ENCODE results near the gene GORASP2.

Gene GORASP2

DNA sequence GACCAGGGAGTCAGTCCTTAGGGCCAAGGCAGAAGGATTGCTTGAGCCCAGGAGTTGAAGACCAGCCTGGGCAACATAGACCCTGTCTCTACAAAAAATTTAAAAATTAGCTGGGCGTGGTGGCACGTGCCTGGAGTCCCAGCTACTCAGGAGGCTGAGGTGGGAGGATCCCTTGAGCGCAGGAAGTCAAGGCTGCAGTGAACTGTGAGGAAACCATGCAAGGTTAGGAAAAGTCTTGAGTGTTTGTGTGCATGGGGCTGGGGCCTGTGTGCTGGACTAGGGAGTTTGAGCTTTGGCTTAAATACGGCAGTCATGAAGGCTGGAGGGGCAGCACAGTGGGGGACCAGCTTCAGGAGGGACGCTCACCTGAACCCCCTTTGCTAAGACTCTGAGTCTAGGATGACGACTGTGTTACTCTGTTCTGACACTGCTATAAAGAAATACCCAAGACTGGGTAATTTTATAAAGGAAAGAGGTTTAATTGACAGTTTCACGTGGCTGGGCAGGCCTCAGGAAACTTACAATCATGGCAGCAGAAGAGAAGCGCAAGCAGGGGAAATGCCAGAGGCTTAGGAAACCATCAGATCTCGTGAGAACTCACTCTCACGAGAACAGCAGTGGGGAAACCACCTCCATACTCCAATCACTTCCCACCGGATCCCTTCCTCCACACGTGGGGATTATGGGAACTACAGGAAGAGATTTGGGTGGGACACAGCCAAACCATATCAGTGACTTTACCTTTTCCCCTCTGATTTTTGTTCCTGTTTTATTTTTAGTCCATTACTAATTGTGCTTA is 39.4 kb downstream of the GORASP2 start:
- no peak for TF ChIP-seq GATA2 (IDR thresholded peaks at IDR 0.05; ENCODE audit: low read depth, low read length)
- TF ChIP-seq GATA3 (IDR thresholded peaks at IDR 0.05; ENCODE audit: low read depth, low read length): no peak

DNA sequence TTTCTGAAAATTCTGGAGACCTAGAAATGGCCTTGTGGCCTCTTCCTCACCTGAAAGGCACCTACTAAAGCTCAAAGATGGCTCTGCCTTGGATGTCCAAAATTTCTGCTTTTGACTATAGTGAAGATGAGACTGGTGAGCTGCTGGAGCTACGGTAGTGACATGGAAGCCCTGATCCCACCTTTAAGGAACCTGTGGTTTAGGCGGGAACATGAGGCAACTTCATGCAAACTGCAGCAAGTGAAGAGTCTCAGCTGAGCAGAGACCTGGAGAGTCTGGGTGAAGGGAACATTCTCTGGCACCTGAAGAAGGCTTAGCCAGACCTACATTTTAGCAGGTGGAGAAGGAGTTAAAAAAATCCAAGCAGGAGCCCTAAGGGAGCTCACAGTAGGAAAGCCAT is 40.0 kb downstream of the GORASP2 start:
- TF ChIP-seq GATA3 (IDR thresholded peaks at IDR 0.05; ENCODE audit: low read depth, low read length) (no peak), GATA2 (IDR thresholded peaks at IDR 0.05; ENCODE audit: low read depth, low read length) (no peak)

DNA sequence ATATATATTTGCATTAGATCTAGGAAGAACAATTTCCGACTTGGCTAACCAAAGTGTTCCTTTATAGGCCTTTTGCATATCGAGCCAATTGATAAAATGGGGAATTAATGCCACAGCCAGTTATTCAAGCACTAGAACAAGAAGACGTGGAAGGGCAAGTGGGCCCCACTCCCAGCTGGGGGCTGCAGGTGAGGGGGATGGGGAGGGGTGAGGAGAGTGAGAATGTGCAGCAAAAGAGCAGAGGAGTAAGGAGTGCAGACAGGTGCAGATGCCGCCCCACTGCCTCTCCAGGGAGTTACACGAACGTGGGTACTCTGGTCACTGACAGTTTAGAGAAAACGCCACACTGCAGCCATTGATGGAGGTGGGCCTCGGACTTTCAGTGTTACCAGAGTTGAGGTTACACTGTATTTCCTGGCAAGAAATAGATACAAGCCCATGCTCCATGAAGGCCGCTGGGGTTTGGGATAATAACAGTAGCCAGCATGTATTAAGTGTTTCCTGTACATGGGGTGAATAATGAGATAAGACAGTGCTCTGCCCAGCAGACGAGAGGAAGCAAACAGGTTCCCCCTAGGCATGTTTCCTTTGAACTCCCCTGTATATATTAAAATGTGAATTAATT is 40.9 kb downstream of the GORASP2 start:
- no peak for TF ChIP-seq GATA3 (IDR thresholded peaks at IDR 0.05; ENCODE audit: low read depth, low read length)
- TF ChIP-seq GATA2 (IDR thresholded peaks at IDR 0.05; ENCODE audit: low read depth, low read length): no peak

DNA sequence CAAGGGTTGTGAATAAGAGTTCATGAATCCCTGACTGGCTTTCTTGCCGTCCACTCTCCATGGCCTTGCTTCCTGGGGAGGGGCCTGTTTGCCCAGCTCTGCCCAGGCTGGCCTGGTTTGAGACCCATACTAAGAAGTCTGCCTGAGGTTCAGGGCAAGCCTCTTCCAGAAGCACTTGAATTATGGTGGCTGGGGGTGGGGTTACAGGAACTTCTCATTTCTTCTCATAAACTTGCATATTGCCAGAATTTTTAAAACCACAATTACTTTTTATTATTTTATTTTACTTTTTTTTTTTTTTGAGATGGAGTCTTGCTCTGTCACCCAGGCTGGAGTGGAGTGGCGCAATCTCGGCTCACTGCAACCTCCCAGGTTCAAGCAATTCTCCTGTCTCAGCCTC is 42.0 kb downstream of the GORASP2 start:
- TF ChIP-seq GATA2 (IDR thresholded peaks at IDR 0.05; ENCODE audit: low read depth, low read length) (no peak), GATA3 (IDR thresholded peaks at IDR 0.05; ENCODE audit: low read depth, low read length) (no peak)

DNA sequence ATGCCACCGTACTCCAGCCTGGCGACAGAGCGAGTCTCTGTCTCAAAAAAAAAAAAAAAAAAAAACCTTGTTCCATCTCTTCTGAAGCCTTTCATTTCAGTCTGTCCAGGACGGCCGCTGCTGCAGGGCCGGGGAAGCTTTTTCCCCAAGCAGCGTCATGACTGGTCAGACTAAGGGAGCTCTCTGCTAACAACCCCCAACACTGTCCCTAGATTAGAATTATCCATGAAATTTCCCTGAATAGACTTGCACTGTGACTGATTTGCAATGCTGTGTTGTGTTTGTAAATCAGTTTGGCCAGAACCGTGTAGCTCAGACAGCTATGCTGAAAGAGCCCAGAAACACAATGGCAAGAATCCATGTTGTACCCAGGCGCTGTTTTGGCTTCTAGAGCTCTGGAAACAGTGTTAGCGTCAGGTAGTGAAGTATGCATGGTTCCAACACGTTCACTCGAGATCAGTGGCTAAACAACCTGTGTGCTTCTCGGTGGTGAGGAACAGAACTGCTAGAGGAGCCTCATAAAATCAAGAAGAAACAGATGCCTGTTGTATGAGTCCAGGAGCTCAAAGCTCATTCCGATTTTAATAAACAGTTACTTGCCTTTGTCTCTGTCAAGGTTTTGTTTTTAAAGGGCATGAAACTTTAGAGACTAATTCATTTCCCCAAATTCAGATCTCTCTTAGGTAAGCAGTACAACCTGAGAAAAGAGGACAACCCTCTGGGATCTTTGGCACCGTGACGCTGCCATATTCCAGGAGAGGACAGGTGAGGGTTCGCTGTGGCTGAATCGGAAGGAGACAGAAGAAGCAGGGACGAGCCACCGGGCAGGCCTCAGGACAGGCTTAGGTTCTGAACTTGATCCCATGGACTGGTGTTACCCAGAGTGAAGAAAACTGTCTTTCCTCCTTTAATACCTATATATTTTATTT is 43.5 kb downstream of the GORASP2 start:
- TF ChIP-seq GATA2 (IDR thresholded peaks at IDR 0.05; ENCODE audit: low read depth, low read length) (no peak), GATA3 (IDR thresholded peaks at IDR 0.05; ENCODE audit: low read depth, low read length) (no peak)

DNA sequence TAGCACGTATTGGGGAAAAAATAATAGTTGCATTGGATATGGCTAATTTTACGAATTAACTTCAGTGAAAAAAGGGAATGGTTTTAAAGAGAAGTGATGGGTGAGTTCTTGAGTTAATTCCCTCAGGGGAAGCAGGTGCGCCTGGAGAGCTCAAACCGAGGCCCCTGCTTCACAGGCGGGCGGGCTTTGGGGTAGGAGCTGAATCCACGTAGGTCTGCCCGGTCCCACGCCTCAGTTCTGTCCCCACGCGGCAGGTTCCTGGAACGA is 44.1 kb downstream of the GORASP2 start:
- TF ChIP-seq GATA2 (IDR thresholded peaks at IDR 0.05; ENCODE audit: low read depth, low read length) (no peak), GATA3 (IDR thresholded peaks at IDR 0.05; ENCODE audit: low read depth, low read length) (no peak)

DNA sequence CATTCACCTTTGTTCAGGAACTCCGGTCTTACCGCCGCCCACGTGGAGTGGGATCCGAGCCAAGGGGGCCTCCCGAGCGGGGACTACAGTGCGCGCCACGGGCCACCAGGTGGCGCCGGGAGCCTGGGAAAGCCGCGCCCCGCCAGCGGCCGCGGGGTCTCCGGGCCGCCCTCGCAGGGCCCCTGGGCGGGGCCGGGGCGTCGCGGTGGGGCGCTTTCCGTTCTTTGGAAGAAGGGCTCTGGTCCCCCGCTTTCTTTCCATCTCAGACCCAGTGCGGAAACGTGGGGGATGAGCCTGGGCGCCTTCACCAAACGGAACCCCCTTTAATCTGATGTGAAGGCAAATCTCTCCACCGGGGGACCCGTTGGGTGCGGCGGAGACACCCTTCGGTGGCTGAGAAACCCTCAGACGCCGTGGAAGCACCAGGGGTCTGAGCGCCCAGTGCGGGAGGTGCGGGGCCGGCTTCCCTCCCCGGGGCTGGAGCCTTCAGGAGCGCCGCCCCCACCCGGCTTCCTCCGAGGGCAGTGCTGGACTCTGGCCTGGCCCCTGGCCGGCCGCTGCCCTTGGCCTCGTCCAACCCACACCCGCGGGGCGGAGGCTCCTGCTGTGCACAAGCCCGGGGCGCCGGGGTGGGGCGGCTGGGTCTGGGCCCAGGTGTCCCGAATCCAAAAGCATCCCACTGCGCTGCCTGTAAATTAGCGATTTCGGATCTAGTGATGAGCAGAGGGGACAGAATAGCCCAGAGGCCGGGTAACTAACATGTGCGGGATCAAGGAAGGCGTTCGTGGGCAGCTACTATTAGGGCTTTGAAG is 44.6 kb downstream of the GORASP2 start:
- TF ChIP-seq GATA2 (IDR thresholded peaks at IDR 0.05; ENCODE audit: low read depth, low read length): no peak
- TF ChIP-seq GATA3 (IDR thresholded peaks at IDR 0.05; ENCODE audit: low read depth, low read length): no peak

DNA sequence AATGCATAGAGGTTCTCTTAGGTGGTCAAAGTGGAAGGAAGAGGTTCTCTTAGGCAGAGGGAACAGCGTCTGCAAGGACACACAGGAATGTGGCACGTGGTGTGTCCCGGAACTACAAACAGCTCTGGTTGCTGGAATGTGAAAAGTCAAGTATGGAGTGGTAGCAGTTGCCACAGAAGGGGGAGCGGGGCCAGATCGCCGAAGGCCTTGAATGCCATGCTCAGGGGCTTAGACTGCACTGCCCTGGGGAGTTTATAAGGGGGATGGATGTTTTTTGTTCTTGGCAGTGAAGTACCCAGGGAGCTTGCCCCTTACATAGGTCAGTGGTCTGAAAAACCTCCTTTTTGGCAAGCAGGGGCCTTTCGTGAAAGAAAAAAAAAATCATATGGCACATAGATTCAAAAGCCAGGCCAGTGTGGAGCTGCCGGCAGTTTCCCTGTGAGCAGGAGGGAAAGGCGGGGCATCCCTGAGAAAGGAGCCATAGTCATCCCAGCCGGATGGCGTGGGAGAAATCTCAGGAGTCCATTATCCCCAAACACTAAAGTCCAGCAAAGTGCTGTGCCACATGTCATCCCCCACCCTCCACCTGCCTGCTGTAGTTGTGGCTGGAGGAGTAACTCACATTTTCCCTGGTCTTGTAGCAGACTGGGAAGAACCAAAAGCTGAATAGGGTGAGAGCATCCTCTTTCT is 45.4 kb downstream of the GORASP2 start:
- TF ChIP-seq GATA3 (IDR thresholded peaks at IDR 0.05; ENCODE audit: low read depth, low read length) (no peak), GATA2 (IDR thresholded peaks at IDR 0.05; ENCODE audit: low read depth, low read length) (no peak)

DNA sequence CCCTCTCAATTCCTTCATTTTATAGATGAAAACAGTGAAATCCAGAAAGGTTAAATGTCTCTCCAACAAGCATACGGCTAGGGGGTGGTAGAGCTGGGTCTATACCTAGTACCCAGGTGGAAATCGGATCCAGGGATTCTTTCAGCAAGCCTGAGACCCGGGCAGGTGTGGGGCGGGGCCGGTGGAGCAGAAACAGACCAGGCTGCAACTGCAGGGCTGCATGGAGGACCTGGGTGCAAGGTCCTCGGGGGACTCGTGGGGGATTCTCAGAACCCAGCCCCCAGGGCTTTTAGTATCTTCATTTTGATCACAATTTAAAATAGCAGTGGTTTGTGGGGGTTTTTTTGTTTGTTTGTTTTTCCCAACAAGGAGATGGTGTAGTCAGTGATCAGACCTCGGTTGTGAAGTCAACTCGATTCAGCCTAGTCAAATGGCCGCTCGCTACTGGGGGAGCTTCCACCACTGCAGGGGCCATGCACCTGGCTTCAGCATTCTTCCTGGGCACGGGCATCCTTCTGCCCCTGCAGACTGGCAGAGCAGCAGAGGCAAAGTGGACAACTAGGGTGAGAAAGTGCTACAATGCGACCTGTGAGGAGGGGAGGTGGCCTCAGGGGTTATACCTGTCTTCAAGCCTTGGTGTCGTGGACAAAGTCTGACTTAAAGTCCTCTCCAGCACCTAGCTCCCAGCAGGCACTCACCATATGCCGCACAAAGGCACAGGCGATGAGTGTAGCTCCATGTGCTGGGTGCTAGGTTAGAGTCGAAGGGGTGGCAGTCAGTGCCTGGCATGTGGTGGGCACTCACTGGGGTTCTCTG is 46.3 kb downstream of the GORASP2 start:
- TF ChIP-seq GATA2 (IDR thresholded peaks at IDR 0.05; ENCODE audit: low read depth, low read length): no peak
- TF ChIP-seq GATA3 (IDR thresholded peaks at IDR 0.05; ENCODE audit: low read depth, low read length): no peak

DNA sequence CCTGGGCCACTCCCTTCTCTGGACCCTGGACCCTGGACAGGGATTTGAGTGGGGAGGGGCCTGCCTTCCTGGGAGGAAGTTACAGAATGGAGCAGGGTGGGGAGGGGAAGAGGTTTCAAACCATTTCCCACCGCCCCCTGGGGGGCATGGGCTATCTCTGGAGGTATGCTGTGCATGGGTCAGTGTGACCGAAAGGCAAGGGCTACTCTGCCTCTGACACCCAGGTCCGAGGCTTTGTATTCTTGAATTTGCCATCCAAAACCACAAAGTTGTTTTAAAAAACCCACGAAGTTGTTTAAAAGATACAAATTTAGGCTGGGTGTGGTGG is 46.9 kb downstream of the GORASP2 start:
- TF ChIP-seq GATA2 (IDR thresholded peaks at IDR 0.05; ENCODE audit: low read depth, low read length) (no peak), GATA3 (IDR thresholded peaks at IDR 0.05; ENCODE audit: low read depth, low read length) (no peak)

DNA sequence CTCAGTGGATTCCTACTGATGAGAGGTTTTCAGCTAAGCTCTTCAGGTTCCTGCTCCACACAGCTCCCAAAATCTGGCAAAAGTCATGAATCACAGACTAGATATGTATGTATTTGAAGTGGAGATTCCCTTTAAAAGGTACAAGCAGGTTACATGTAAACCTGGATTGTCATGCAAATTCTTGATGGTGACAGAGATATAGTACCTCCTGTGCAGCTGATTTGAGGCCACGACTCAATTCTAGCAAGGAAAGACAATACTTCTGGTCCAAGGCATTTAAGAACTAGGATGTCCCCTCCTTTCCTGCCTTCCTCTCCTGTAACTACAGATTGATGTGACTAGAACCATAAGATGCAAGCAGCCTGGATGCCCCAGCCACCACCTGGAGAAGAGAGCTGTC is 55.0 kb downstream of the GORASP2 start:
- TF ChIP-seq GATA2 (IDR thresholded peaks at IDR 0.05; ENCODE audit: low read depth, low read length) (no peak), GATA3 (IDR thresholded peaks at IDR 0.05; ENCODE audit: low read depth, low read length) (no peak)

DNA sequence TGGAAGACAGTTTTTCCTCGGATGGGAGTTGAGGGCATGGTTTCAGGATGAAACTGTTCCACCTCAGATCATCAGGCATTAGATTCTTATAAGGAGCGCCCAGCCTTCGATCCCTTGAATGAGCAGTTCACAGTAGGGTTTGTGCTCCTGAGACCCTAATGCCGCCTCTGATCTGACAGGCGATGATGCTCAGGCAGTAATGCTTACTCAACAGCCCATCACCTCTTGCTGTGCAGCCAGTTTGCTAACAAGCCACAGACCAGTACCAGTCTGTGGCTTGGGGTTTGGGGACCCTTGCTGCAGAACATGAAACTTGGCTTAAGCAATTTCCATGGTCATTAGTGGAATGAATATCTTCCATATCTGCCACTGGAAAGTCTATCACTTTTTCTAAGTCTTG is 56.4 kb downstream of the GORASP2 start:
- no peak for TF ChIP-seq GATA3 (IDR thresholded peaks at IDR 0.05; ENCODE audit: low read depth, low read length)
- no peak for TF ChIP-seq GATA2 (IDR thresholded peaks at IDR 0.05; ENCODE audit: low read depth, low read length)
